CD14-positive monocyte (primary cell): ENCODE results near the gene ZNF91. TPM values are rescaled to one million over a fixed set of nuclear protein-coding genes. Genes with fewer than 3 reads are reported as not detected.

Source experiments
- DNase-seq, 3 donors: peaks; one replicate each; pipeline ENCODE4 v3.0.0-alpha.2; 2011 to 2022
- H2AFZ ChIP-seq: 2 replicates; pipeline ENCODE4 v1.6.0; 2012; ENCODE audit warnings: mild to moderate bottlenecking, low read depth, low read length, inconsistent platforms; ENCODE audit not compliant: insufficient read depth, poor library complexity, severe bottlenecking
- H3K27ac ChIP-seq, 2 donors: 1 replicate in 1 of 2; 2 replicates in 1 of 2; pipeline ENCODE4 v1.5.1; 2012 to 2013; ENCODE audit warnings: low read length in 2 of 2, control low read depth in 1 of 2, inconsistent platforms in 1 of 2, low read depth in 1 of 2, mild to moderate bottlenecking in 1 of 2
- H3K27me3 ChIP-seq, 2 donors: one replicate each; pipeline versions ENCODE4 v1.6.0 to v1.6.1; 2011 to 2013; ENCODE audit warnings: low read length in 2 of 2; ENCODE audit not compliant: control insufficient read depth in 2 of 2, insufficient read depth in 2 of 2
- H3K36me3 ChIP-seq, 2 donors: replicated peaks in 1 of 2; 1 replicate in 1 of 2; 2 replicates in 1 of 2; pipeline versions ENCODE4 v1.5.1 to v1.6.1; 2012 to 2013; ENCODE audit warnings: low read length in 2 of 2, control low read depth in 1 of 2, inconsistent platforms in 1 of 2, mild to moderate bottlenecking in 1 of 2; ENCODE audit not compliant: insufficient read depth in 2 of 2, control insufficient read depth in 1 of 2
- H3K4me1 ChIP-seq, 2 donors: 1 replicate in 1 of 2; 2 replicates in 1 of 2; pipeline versions ENCODE4 v1.5.1 to v1.6.1; 2012 to 2013; ENCODE audit warnings: low read length in 2 of 2, control low read depth in 1 of 2, inconsistent platforms in 1 of 2, mild to moderate bottlenecking in 1 of 2, moderate library complexity in 1 of 2; ENCODE audit not compliant: insufficient read depth in 2 of 2, control insufficient read depth in 1 of 2
- H3K4me2 ChIP-seq: replicated peaks from 2 replicates; pipeline ENCODE3; 2012; ENCODE audit warnings: low read length, moderate library complexity, mild to moderate bottlenecking; ENCODE audit not compliant: poor library complexity, severe bottlenecking; ENCODE audit errors: extremely low read depth
- H3K4me3 ChIP-seq, 3 experiments: fragments of 200-600 bp in 1 of 3; sonication (generic) in 1 of 3; replicated peaks in 1 of 3; 1 replicate in 2 of 3; 2 replicates in 1 of 3; pipeline ENCODE4 v1.5.1; 2011 to 2013; ENCODE audit warnings: low read length in 3 of 3, mild to moderate bottlenecking in 3 of 3, control low read depth in 2 of 3, low read depth in 2 of 3, inconsistent platforms in 1 of 3, moderate library complexity in 1 of 3
- H3K79me2 ChIP-seq: 2 replicates; pipeline ENCODE4 v1.6.0; 2012; ENCODE audit warnings: mild to moderate bottlenecking, control low read depth, inconsistent platforms, low read length, moderate library complexity; ENCODE audit not compliant: insufficient read depth
- H3K9ac ChIP-seq: 2 replicates; pipeline ENCODE4 v1.6.0; 2017; ENCODE audit warnings: low read length, mild to moderate bottlenecking; ENCODE audit not compliant: insufficient read depth, poor library complexity, severe bottlenecking
- H3K9me3 ChIP-seq, 2 donors: replicated peaks in 1 of 2; 1 replicate in 1 of 2; 2 replicates in 1 of 2; pipeline versions ENCODE4 v1.5.1 to v1.6.1; 2012 to 2013; ENCODE audit warnings: low read length in 2 of 2, control low read depth in 1 of 2; ENCODE audit not compliant: control insufficient read depth in 1 of 2, insufficient read depth in 1 of 2
- H4K20me1 ChIP-seq: 2 replicates; pipeline ENCODE4 v1.6.0; 2012; ENCODE audit warnings: mild to moderate bottlenecking, low read length, control low read depth, moderate library complexity; ENCODE audit not compliant: insufficient read depth
- H3K27ac Mint-ChIP-seq, 7 donors: one replicate each; pipeline ENCODE4 v1.8.0; 2020; ENCODE audit warnings: mild to moderate bottlenecking in 7 of 7, mixed read lengths in 7 of 7, moderate library complexity in 6 of 7, inconsistent platforms in 2 of 7
- H3K27me3 Mint-ChIP-seq, 3 donors: one replicate each; pipeline ENCODE4 v1.8.0; 2021 to 2022; ENCODE audit warnings: low read depth in 3 of 3, mild to moderate bottlenecking in 3 of 3, mixed read lengths in 3 of 3, moderate library complexity in 3 of 3, inconsistent platforms in 1 of 3
- H3K36me3 Mint-ChIP-seq, 2 donors: one replicate each; pipeline ENCODE4 v1.8.0; 2020; ENCODE audit warnings: mixed read lengths in 2 of 2, inconsistent platforms in 1 of 2, mild to moderate bottlenecking in 1 of 2
- H3K4me1 Mint-ChIP-seq: one replicate; pipeline ENCODE4 v1.8.0; 2020; ENCODE audit warnings: mild to moderate bottlenecking, mixed read lengths
- H3K4me3 Mint-ChIP-seq, 2 donors: one replicate each; pipeline ENCODE4 v1.8.0; 2020; ENCODE audit warnings: mild to moderate bottlenecking in 2 of 2, mixed read lengths in 2 of 2, moderate library complexity in 1 of 2
- H3K9me3 Mint-ChIP-seq, 7 donors: one replicate each; pipeline ENCODE4 v1.8.0; 2020 to 2022; ENCODE audit warnings: mixed read lengths in 7 of 7, mild to moderate bottlenecking in 6 of 7, moderate library complexity in 6 of 7, inconsistent platforms in 2 of 7
- CTCF ChIP-seq: fragments of 200-600 bp; IDR thresholded peaks from one replicate; pipeline ENCODE4 v1.8.0; 2022; ENCODE audit warnings: antibody characterized with exemption, mild to moderate bottlenecking
- WGBS: methylation state at CpG from one replicate; pipeline ENCODE4 v1.1.5; 2013; ENCODE audit warnings: missing lambda C conversion rate; ENCODE audit not compliant: insufficient coverage; 5-methylcytosine and 5-hydroxymethylcytosine counted together
- intact Hi-C, 2 donors: fragments of 100-400 bp; cut with micrococcal nuclease; formaldehyde crosslinking; loops; one replicate each; pipeline versions ENCODE4 v1.15.0 to v1.15.1; 2023
- polyA minus RNA-seq: library from RNA; depleted of rRNA, polyadenylated mRNA; stranded (reverse); fragments of >200 nt; gene quantifications from 2 replicates; pipeline ENCODE4 v1.2.3, GENCODE V29; 2012
- polyA plus RNA-seq, 3 donors: library from polyadenylated mRNA; depleted of rRNA in 1 of 3; unstranded in 2 of 3; stranded (reverse) in 1 of 3; fragments of 300-500 nt in 2 of 3; fragments of >200 nt in 1 of 3; fragmentation: Illumina TruSeq in 2 of 3; gene quantifications; 1 replicate in 2 of 3; 2 replicates in 1 of 3; pipeline ENCODE4 v1.2.3, GENCODE V29; 2012 to 2021
- total RNA-seq, 12 experiments: library from RNA in 1 of 12; stranded (reverse) in 1 of 12; fragments of 120-200 nt in 1 of 12; gene quantifications; one replicate each; pipeline ENCODE4 v1.2.4 and lab custom pipeline; 2013 to 2026; ENCODE audit warnings: mixed read lengths in 6 of 12, inconsistent platforms in 1 of 12

Gene ZNF91
- 17.4 TPM for total RNA-seq (2013)
- 1 to 10 TPM; 3.5 to 5.5 (median 4.9) TPM for polyA plus RNA-seq
- polyA minus RNA-seq, result 4.3 and 8.8 TPM in 2 replicates
- 20.5 to 75.3 (median 44.5) reads per million in 11 experiments for total RNA-seq (lab: John Stamatoyannopoulos, UW)

DNA sequence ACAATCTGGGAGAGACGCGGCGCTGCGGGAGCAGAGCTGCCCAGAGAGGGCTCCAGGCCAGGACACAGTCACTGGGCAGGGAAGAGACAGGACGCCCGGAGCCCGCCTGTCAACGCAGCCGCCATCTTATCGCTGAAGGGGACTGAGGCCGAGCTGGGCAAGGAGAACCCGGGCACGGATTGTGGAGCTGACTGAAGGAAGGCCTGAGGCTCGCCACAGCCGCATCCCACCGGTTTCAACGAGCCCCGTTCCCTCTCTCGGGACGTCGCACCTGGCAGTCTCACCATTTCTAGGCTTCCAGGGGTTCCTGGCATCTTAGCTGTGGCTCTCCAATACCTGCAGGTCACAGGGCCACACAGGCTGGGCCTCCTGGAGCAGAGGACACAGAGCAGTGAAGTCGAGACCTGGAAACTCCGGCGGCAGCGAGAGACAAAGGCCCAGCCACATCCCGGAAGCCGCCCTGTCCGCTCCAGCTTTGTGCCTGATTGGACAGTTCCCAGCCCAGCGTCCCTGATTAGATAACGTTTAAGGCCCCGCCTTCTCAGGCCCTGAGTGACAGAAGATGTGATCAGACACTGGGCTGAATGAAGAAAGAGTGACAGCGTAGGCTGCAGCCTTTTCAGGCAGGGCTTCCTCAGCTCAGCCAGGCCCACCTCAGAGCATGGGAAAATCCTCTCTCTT, at the start of gene ZNF91:
TSS of gene ZNF91 (minus strand) at position 431 of the 681 bp plus-strand sequence. CDS start at position 314, 117 bp downstream.
- Histone ChIP-seq H2AFZ (peak within 1 kb of the TSS; percentile 86), H3K9me3 (peaks cover 44 to 56% of the 10 kb centered on the region in 2 donors), H3K27me3 (no peaks in the 10 kb centered on the region), H3K4me2 (peak within 1 kb of the TSS; percentile 75), H3K4me1 (peaks cover 8 to 9% of the 10 kb centered on the region in 2 donors), H3K4me3 (peak within 1 kb of the TSS; percentile 69 to 94 (median 87)), H3K27ac (peak within 1 kb of the TSS; percentile 92 to 94), H3K36me3 (peaks cover 0 to 19% of the 10 kb centered on the region in 2 donors), H4K20me1 (no peaks in the 10 kb centered on the region), H3K79me2 (peaks cover 44% of the 10 kb centered on the region), H3K9ac (peak within 1 kb of the TSS; percentile 96)
- peaks cover 10% of the 10 kb centered on the region for H3K4me1 Mint-ChIP-seq
- 0% methylated on average over 31 of the region's 32 CpGs for WGBS
- H3K4me3 Mint-ChIP-seq, result peak within 1 kb of the TSS; percentile 96 to 97
- peaks cover 27 to 58% (median 51%) of the 10 kb centered on the region in 7 donors for H3K9me3 Mint-ChIP-seq
- no peaks in the 10 kb centered on the region for H3K27me3 Mint-ChIP-seq
- DNase-seq, result peak; percentile 73 to 87 (median 76)
- peak within 1 kb of the TSS; percentile 93 to 98 (median 97) for H3K27ac Mint-ChIP-seq
- peaks cover 15 to 31% of the 10 kb centered on the region in 2 donors for H3K36me3 Mint-ChIP-seq
- intact Hi-C loops, result loop anchor here in 1 of 2 donors (10.0 kb wide), 1 partner anchor 140 kb away; the partner anchor contains the start of gene ZNF724
- no peak for TF ChIP-seq CTCF

DNA sequence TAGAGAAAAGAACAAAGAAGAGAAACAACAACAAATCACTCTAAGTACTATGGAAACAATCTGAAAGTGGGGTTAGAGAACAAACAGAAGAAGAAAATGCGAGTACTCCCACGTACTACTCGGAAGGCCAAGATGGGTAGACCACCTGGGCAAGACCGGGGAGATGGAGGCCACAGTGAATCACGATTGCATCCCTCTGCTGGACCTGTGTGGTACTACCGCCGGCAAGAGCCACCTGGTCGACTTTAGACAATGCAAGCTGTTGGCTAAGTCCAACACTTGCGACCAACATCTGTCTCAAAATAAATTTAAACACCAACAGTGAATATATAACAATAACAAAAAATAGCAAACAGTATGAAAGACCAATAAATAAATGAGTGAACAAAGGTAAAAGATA, 45.5 kb upstream of the ZNF91 start:
- no peaks in the 10 kb centered on the region for H4K20me1 ChIP-seq
- H3K36me3 ChIP-seq, result no peaks in the 10 kb centered on the region
- H3K27ac ChIP-seq, result no peak overlapping the region
- 75% methylated on average over 4 of the region's 9 CpGs for WGBS
- no peaks in the 10 kb centered on the region for H3K27me3 Mint-ChIP-seq
- no peak overlapping the region for H2AFZ ChIP-seq
- no peak overlapping the region for H3K4me3 ChIP-seq
- TF ChIP-seq CTCF, result peak; percentile 14
- H3K9me3 ChIP-seq, result peaks cover 53 to 59% of the 10 kb centered on the region in 2 donors
- intact Hi-C loops, result no loop called here
- no peaks in the 10 kb centered on the region for H3K4me1 ChIP-seq
- H3K4me1 Mint-ChIP-seq, result no peaks in the 10 kb centered on the region
- H3K9me3 Mint-ChIP-seq, result peaks cover 34 to 55% (median 48%) of the 10 kb centered on the region in 7 donors
- H3K27ac Mint-ChIP-seq, result no peak overlapping the region
- H3K79me2 ChIP-seq, result no peaks in the 10 kb centered on the region
- no peak for DNase-seq
- no peaks in the 10 kb centered on the region for H3K36me3 Mint-ChIP-seq
- no peak overlapping the region for H3K9ac ChIP-seq
- no peaks in the 10 kb centered on the region for H3K27me3 ChIP-seq
- no peak overlapping the region for H3K4me2 ChIP-seq
- H3K4me3 Mint-ChIP-seq, result no peak overlapping the region
